ENCODE measurements around the gene RHBDF1. TPM values are rescaled to one million over a fixed set of nuclear protein-coding genes. Genes with fewer than 3 reads are reported as not detected.

RHBDF1 gene
- total RNA-seq, 1 donor from 2014 or later, result 46.5 TPM

GRCh38 chr16:59440-60059 is 12.9 kb downstream of the RHBDF1 start:
- no peak overlapping the region for H3K27ac Mint-ChIP-seq (ENCODE audit: unreplicated experiment)
- no peak for DNase-seq (ENCODE audit: low read depth, low spot score)
- H3K36me3 Mint-ChIP-seq (ENCODE audit: low read depth), result peaks cover 7% of the 10 kb centered on the region
- no peak overlapping the region for H3K4me3 Mint-ChIP-seq
- TF ChIP-seq CTCF (conservative IDR thresholded peaks at IDR 0.05), result no peak
- no peaks in the 10 kb centered on the region for H3K9me3 Mint-ChIP-seq
- H3K27me3 Mint-ChIP-seq (ENCODE audit: low read depth), result no peaks in the 10 kb centered on the region
- H3K4me1 Mint-ChIP-seq, result peaks cover 5% of the 10 kb centered on the region

DNA sequence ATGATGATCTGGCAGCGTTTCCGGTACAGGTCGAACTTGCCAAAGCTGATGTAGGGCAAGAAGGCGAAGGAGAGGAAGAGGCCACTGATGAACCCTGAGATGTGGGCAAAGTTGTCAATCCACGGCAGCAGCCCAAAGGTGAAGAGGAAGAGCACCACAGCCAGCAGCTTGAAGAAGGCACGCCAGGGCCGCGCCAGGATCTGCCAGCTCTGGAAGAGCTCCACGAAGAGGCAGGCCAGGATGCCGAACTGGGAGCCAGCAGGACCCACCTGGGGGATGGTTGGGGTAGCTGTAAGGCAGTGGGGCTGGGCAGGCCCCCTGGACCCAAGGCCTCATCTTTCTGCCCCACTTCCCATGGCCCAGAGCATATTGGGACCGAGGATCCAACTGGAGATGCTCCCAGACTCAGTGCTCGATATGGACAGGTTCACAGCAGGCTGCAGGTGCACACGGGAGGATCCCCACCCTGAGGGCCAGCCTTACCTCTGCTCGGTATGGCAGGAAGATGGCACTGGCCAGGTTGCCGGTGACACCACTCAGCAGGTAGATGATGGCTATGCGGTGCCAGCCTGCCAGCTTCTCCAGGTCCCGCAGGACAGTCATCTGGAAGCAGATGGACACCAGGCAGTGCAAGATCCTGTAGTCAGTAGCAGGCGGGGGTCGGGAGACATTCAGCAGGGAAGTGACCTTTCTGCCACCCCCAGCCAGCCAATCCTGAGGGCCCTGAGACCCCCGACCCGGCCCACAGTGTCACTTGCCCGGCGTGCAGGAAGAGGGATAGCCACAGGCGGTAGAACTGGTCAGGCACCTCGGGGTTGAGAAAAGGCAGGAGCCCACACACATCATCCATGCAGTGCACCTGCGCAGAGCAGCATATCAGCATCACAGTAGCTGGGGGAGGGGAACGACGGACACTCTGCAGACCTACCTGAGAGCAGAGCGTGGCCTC is 13.7 kb downstream of the RHBDF1 start:
- TF ChIP-seq CTCF (conservative IDR thresholded peaks at IDR 0.05), result no peak
- Mint-ChIP-seq H3K4me1 (peaks cover 10% of the 10 kb centered on the region), H3K27ac (ENCODE audit: unreplicated experiment) (no peak overlapping the region), H3K27me3 (ENCODE audit: low read depth) (no peaks in the 10 kb centered on the region), H3K36me3 (ENCODE audit: low read depth) (peaks cover 7% of the 10 kb centered on the region), H3K9me3 (no peaks in the 10 kb centered on the region), H3K4me3 (no peak overlapping the region)
- no peak for DNase-seq (ENCODE audit: low read depth, low spot score)

DNA sequence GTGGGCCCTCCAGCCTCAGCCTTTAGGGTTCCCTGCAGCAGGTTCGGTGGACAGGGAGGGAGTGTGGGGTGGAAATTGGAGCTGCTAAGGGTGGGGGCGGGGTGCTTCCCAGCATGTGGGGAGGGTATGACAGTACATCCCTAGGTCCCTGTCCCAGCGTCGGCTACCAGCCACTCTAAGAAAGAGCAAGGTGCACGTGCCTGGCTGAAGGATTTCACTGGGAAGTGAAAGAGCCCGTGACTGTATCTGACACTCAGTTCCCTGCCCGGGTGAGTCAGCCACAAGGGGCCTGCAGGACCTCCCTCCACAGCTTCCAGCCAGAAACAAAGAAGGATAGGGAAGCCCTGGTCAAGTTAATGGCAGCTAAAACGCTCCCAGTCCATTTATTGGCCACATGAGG is 14.7 kb downstream of the RHBDF1 start:
- peaks cover 19% of the 10 kb centered on the region for H3K4me1 Mint-ChIP-seq
- TF ChIP-seq CTCF (conservative IDR thresholded peaks at IDR 0.05), result no peak
- H3K9me3 Mint-ChIP-seq, result no peaks in the 10 kb centered on the region
- H3K27ac Mint-ChIP-seq (ENCODE audit: unreplicated experiment), result no peak overlapping the region
- H3K36me3 Mint-ChIP-seq (ENCODE audit: low read depth), result peaks cover 10% of the 10 kb centered on the region
- DNase-seq (ENCODE audit: low read depth, low spot score), result no peak
- H3K27me3 Mint-ChIP-seq (ENCODE audit: low read depth), result no peaks in the 10 kb centered on the region
- H3K4me3 Mint-ChIP-seq, result peak overlapping the region; percentile 31

DNA sequence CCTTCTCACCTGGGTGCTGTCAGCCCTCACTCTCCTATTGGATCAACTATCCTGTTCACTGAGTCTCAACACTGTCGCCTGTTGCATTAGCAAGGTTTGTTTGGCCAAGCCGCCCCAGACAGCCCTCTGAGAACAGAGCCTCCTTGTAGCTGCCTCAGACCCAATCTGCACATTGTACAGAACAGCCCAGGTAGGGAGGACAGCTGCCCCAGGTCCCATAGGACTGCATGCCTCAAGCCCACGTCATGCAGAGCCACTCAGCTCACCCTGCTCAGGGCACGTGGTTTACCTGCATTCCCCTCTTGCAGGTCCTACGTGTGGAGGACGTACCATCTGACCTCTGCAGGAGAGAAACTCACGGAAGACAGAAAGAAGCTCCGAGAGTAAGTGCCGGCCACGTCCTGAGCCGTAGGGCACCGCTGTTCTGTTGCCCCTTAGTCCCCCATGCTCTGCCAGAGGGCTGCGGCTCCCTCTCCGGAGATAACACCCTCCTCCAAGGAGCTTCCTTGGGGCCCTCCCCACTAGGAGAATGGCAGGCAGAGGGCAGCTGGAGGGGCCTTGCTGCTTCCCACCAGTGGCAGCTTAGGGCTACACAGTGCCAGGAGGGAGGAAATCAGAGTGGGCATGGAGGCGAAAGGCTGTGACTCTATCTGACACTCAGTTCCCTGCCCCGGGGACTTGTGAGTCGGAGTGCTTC is 16.1 kb downstream of the RHBDF1 start:
- Mint-ChIP-seq H3K27me3 (ENCODE audit: low read depth) (no peaks in the 10 kb centered on the region), H3K36me3 (ENCODE audit: low read depth) (peaks cover 12% of the 10 kb centered on the region), H3K9me3 (no peaks in the 10 kb centered on the region), H3K27ac (ENCODE audit: unreplicated experiment) (no peak overlapping the region), H3K4me3 (peak overlapping the region; percentile 74), H3K4me1 (peaks cover 24% of the 10 kb centered on the region)
- no peak for TF ChIP-seq CTCF (conservative IDR thresholded peaks at IDR 0.05)
- DNase-seq (ENCODE audit: low read depth, low spot score), result no peak

GRCh38 chr16:55571-56136 is 16.8 kb downstream of the RHBDF1 start:
- no peak for TF ChIP-seq CTCF (conservative IDR thresholded peaks at IDR 0.05)
- no peak for DNase-seq (ENCODE audit: low read depth, low spot score)
- Mint-ChIP-seq H3K4me3 (peak overlapping the region; percentile 97), H3K27me3 (ENCODE audit: low read depth) (no peaks in the 10 kb centered on the region), H3K9me3 (no peaks in the 10 kb centered on the region), H3K36me3 (ENCODE audit: low read depth) (peaks cover 19% of the 10 kb centered on the region), H3K4me1 (peaks cover 31% of the 10 kb centered on the region), H3K27ac (ENCODE audit: unreplicated experiment) (no peak overlapping the region)
